NCI-H526 treated with DMSO at 0.1 percent for 48 hours (cell line): ENCODE data around the gene MAP2K5.
A peak's percentile ranks its signal among the peaks of the same experiment; 100 is the strongest.

ENCODE experiments used
- DNase-seq: peaks from one replicate; lab custom pipeline; 2025; lab: John Stamatoyannopoulos, UW

The MAP2K5 gene

GRCh38 chr15:67542420-67543347, at the start of gene MAP2K5:
Gene MAP2K5, plus strand, starts transcription at chr15:67542703. Its CDS starts 633 bp downstream, at chr15:67543336.
- DNase-seq, result peak; percentile 74

- DNase-seq, result no peak
Observed at GRCh38 chr15:67495585-67495984, 46.9 kb upstream of the MAP2K5 start.

DNA sequence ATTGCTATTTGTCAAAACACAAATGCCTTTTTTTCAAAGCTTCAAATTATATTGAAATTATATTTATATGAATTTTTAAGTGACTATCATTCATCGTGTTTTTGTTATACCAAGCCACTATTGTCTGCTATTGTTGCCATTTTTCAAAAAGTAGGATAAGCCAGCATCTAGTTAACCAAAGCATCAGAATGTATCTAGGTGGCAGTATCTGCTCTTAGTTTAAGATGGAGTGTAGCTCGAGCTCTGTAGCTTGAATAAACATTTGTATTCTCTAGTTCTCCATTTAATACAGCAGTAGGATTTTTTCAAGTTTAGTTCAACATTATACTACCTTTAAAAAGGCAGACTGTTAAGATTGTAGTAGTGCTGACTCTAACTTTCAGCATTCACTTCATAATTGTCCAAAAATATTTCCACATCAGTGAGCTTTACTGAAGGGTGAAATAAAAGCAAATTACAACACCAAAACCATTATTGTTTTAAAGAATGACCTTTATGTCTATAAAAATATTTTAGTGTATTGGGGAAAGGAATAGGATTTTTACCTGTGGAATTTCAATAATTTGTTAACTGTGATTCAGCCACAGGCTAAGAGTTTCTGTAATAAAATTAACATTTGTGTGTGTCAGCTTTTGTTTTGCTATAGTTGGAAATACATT, 41.2 kb upstream of the MAP2K5 start:
- DNase-seq, result peak; percentile 76

DNA sequence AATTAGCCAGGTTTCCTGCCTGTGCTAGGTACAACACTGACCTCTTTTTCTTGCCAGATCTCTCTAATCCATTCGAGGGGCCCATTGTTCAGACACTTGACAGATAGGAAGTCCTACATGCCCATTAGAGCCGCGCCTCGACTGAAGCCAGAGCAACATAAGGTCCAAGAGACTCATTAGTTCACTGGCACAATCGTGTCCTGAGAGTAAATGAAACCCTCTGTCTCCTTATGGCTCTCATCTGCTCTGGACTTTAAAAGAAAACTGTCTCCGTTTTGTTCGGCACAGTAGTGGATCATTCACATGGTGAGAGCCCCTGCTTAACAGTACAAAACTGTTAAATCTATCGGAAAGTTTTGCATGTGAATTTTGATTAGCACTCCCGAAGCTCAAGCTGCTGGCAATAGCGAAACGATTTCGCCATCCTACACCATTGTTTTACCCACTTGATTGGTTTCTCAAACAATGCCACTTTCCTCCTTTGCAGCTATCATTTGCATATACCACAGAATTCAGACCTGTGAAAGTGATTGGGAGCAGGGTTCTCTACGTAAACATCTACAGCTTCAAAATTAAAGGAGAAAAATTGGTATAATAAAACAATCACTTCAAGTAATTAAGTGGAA, 40.6 kb upstream of the MAP2K5 start:
- DNase-seq, result peak; percentile 92

GRCh38 chr15:67504056-67504455, 38.4 kb upstream of the MAP2K5 start:
- DNase-seq, result no peak

DNA sequence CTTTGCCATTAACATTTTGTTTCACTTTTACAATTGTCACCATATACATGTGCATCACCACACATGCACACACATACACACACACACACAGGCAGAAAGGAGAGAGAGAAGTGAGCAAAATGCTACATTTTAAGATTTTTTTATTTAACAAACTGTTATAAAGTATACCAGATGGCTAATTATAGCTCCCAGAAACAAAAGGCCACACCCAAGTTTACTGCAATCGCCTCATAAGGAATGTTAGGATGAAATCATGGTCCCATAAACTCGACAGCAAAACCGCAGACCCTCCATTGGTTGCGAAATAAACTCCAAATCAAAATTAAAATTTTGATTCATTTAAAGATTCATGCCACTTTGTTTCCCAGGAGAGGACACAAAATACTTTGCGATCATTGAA, 37.7 kb upstream of the MAP2K5 start:
- no peak for DNase-seq

DNA sequence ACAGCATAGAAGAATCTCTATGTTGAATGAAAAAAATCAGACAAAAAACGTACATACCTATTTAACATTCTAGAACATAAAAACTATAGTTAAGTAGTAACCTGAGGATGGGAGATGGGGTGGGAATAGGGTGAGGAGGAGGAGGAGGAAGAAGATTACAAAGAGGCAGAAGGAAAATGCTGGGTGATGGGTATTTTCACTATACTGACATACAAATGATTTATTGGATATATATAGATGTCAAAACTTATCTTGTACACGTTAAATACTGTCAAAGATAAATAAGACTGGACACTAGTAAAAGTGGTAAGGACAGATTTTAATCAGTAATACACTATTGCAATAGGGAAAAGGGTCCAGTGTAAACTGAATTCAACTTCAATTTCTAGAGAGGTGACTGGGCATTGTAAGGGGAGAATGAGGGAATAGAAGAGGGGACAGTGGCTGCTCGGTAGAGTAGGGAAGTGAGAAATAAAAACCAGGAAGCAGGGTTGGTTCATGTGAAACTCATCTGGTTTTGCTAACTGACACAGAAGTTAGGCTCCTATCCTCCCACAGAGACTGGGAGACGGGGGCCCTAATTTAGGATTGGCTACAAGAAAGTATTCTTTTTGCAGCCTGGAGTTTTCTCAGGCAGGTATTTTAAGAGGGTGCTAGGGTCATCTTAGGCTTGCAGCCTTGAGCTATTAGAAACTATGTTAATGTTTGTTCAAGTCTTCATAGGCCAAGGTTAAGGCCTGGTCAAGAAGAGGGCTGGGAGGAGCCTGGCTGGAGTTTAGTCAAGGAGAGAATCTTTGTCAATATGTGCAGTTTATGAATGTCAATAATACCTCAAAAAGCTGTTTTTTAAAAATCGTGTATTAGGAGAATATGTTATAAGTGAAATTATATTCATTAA, 36.6 kb upstream of the MAP2K5 start:
- DNase-seq, result no peak

DNA sequence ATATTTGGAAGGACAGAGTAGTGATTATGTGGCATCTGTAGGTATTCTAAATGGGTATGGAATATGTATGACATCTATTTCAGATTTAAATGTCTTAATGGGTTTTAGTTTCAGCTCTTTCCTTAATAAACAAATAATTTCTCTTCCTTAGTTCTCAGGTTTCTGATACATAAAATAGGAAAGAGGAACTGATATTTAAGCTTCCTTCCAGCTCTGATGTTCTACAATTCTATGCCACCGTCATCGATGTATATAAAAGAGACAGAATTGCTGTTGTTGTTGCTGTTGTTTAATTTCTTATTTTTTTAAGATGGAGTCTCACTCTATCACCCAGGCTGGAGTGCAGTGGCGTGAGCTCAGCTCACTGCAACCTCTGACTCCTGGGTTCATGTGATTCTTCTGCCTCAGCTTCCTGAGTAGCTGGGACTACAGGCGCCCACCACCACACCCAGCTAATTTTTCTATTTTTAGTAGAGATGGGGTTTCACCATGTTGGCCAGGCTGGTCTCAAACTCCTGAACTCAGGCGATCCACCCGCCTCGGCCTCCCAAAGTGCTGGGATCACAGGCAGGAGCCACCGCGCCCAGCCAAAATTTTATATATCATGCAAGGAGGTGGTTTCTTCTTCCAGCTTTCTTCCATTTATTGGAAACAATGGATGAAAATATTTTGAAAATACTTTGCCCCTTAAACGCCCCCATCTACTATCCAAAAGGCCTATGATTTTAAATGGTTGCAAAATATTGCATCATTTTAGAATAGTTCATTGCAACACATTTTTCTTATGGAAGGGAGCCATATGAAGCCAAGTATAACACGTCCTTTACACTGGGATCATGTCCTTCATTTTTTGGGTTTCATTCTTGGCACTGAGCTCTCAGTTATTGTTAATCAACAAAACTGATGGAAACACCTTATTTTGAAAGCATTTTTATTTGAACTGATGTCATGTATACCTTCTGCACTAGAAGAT, 35.4 kb upstream of the MAP2K5 start:
- no peak for DNase-seq

GRCh38 chr15:67508407-67508806, 34.1 kb upstream of the MAP2K5 start:
- no peak for DNase-seq

DNA sequence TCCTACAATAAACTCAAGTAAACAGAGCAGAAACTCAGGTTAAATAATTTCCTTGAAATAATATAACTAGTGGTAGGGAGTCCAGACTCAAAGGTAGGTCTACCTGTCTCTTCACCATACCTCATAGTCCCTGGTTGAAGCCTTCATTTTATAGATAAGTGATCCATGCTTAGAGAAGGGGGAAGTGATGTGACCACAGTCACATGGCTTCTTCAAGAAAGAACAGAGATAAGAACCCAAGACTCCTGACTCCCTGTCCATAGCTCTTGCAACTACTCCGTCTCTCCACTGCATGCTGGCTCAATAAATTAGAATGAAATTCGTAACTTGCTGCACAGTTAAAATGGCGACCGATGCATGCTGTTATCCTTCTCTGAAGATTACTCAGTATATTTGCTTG, 32.6 kb upstream of the MAP2K5 start:
- no peak for DNase-seq

DNA sequence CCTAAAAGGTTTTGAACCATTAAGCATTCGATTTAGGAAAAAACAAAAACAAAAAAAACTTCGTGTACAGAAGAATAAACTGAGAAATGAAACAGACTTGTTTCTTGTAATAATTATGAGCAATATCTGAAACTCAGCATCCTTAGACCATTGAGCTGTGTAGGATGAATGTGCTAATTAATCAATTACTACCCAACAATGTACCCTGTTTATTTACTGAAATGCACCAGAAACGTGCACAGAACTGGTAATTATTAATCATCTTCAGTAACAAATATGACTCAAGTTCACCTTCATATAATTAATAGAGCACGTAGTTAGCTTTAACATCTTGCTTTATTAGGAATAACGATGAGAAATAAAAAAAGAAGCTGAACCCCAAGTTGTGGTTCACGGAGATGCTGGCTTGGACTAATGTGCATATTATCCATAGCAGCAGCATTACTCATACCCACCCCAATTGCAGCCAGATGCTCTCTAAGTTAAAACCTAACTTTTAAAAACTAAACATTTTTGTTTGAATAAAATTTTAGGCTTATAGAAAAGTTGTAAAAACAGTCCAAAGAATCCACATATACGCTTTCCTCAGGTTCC, 31.8 kb upstream of the MAP2K5 start:
- DNase-seq, result no peak

DNA sequence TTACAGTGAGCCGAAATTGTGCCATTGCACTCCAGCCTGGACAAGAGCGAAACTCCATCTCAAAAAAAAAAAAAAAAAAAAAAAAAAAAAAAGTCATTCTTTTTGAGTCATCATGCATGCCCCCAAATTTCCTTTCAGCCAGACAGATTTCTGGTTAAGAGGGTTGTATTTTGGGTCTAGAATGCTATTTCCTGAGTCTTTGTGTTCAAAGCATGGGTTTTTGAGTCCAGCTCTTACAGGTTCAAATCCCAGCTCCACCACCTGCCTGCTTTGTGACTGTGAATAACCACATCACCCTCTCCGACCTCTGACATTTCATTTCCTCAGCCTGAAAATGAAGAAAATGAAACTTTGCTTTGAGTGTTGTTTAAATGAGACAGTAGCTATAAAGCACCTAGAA, 30.9 kb upstream of the MAP2K5 start:
- no peak for DNase-seq

- DNase-seq, result peak; percentile 54
Observed at GRCh38 chr15:67512140-67512539, 30.4 kb upstream of the MAP2K5 start.

DNA sequence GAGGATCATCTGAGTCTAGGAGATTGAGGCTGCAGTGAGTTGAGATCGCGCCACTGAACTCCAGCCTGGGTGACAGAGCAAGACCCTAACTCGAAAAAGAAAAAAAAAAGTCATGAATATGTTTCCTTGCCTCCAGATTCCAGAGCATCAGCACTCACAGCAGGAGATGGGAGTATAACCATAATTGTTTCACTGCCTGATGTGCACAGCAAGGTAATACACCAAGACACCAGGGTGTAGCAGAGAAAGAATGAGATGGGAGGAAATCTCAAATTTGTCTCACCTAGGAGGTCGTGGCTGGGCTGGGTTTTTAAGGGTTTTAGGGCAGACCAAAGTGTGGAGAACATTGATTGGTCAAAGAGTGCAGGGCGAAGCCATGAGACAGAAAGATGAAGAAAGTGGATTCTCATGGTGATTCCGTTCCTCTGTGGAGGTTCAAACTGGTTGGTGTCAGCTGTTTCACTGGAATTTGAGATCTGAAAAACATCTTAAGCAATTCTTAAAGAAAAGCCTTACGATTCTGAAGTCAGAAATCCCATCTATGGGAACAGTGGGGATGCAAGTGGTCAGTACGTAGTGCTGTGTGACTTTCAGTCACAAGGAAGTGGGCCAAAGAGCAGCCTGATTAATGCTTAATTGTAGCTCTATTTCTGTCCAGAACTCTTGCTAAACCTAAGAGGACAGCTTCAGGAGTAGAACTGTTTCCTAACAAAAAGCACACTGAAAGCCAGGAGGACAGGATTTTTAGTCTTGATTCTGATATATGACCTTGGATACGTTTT, 29.4 kb upstream of the MAP2K5 start:
- DNase-seq, result no peak

DNA sequence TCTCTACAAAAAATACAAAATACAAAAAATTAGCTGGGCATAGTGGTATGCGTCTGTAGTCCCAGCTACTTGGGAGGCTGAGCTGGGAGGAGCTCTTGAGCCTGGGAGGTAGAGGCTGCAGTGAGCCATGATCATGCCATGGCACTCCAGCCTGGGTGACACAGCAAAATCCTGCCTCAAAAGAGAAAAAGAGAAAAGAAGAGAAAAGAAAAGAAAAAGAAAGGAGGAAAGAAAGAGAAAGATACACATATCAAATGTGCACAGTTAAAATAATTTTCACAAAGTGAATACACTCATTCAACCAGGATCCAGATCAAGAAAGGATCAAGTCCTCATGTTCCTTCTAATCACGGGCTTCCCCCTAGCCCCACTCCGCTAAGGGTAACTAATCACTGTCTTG, 27.4 kb upstream of the MAP2K5 start:
- DNase-seq, result no peak

DNA sequence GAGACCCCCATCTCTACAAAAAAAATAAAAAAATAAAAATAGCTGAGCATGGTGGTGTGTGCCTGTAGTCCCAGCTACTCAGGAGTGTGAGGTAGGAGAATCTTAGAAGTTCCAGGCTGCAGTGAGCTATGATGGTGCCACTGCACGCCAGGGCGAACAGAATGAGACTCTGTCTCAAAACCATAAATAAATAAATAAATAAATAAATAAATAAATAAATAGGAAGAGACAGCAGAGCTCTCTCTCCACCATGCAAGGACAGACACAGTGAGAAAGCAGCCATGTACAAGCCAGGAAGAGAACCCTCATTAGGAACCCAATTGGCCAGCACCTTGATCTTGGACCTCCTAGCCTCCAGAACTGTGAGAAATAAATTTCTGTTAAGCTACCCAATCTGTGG, 26.9 kb upstream of the MAP2K5 start:
- DNase-seq, result no peak

DNA sequence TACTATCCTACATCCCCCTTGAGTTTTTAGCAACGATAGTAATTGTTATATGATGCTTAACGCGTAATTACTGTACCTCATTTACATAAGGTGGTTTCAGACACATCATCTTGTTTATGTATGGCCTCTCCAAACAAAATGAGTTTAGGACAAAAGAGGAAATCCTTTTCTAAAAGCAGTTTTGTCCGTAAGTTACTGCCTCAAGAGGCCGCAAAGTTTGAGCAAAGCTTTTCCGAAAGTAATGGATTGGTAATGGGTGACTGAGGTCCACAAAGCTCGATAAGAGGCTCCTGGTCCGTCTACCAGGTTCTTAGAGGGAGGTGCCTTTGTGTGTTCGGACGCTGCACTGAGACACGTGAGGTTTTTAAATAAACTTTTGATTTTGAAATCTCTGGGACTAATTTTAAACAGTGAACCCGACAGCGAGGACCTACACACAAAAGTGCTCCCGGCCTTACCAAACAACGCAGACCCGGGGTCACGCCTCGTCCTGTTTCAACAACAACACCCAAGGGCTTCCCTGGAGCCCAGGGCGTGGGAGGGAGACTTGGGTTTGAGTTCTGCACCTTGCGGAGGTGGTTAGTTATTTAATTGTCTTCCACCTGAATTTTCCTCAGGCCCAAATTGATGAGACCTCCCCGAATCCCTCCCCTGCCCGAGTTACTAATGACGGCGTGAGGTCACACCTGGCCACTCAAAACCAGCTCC, 22.0 kb upstream of the MAP2K5 start:
- peak; percentile 43 for DNase-seq

- DNase-seq, result peak; percentile 82
Observed at GRCh38 chr15:67521029-67521782, 21.3 kb upstream of the MAP2K5 start, which contains the start of gene C15orf61. Gene C15orf61, plus strand, starts transcription at chr15:67521131. Its CDS starts 118 bp downstream, at chr15:67521249.
